ENCODE data around the gene COPS2.

The COPS2 gene

DNA sequence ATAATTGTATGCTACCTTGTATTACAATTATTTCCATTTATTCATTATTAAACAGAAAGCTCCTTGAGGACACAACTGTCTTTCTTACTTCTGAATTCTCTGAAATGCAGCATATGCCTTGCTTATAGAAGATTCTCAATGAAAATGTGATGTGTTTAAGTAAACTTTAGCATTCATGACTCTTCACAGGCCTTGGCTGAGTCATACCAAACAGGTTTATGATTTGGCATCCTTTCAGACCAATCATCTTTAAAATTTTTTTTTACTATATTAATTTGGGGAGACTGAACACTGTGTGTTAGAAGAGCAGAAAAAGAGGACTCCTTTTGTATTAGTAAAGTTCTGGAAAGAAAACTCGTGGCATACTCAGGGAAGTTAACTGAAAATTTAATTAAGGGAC, 8.3 kb upstream of the COPS2 start:
- no peak for DNase-seq (ENCODE audit: low read depth in 2 of 2, low spot score in 1 of 2)

DNA sequence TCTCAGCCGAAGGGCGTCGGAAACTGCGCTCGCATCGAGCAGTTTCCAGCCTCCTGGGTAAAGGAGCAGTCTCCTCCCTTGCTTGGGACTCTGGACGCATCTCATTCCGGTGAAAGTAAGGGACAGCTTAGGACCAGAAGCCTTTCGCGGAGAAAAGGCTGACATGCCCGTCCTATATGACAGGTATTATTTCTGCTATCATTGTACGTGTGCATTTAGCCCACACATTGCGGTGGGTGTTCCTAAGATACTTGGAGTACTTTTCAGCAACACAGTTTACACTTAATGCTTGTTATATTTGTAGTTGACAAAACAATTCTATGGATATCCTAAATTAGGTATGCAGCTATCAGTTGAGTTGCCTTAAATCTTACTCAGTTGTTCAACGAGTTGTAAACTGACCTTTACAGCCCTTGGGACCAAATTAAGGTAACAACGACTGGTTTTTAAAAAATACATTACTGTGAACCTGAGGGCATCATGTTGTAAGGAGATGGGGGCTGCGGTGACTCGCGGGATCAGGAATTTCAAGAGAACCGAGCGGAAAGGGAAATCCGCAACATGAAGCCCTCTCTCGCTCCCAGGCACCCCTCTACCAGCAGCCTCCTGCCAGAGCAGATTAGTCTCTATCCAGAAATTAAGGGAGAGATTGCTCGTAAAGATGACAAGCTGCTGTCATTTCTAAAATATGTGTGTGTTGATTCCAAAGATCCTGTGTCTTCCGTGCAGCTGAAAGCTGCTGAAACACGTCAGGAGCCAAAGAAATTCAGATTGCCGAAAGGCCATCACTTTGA, 632 bp upstream of the COPS2 start:
- no peak for DNase-seq (ENCODE audit: low read depth in 2 of 2, low spot score in 1 of 2)

DNA sequence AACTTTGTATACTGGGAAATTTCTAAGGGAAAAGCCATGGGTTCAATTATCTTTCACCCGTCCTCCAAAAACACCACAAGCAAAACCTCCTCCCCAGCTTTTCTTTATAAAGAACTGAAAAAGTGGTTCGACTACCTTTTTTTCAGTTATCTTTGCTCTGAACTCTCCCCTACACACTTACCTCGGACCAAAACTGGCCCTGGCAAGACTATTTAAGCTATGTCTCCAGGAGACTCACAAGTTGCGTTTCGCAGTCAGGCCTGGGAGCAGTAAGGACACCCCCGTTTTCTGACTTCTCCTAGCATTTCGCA, 645 bp downstream of the COPS2 start:
- no peak for DNase-seq (ENCODE audit: low read depth in 2 of 2, low spot score in 1 of 2)

DNA sequence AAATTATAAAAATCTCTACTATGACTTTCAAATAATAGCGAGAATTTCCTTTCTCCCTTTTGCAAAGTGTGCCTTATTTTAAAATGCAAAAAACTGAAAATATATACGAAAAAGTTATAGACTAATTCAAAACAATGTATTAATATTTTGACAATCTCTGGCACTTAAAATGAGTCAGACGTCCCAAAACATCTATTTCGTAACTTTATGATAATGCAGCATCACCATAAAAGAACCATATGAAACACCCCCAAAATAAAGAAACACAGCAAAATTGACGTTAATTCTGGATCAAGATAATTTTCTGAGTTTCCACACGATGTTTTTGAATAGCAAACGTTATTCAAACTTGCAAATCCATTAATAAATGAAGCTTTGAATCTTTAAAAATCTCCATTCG, 1.0 kb downstream of the COPS2 start:
- DNase-seq (ENCODE audit: low read depth in 2 of 2, low spot score in 1 of 2) = no peak

DNA sequence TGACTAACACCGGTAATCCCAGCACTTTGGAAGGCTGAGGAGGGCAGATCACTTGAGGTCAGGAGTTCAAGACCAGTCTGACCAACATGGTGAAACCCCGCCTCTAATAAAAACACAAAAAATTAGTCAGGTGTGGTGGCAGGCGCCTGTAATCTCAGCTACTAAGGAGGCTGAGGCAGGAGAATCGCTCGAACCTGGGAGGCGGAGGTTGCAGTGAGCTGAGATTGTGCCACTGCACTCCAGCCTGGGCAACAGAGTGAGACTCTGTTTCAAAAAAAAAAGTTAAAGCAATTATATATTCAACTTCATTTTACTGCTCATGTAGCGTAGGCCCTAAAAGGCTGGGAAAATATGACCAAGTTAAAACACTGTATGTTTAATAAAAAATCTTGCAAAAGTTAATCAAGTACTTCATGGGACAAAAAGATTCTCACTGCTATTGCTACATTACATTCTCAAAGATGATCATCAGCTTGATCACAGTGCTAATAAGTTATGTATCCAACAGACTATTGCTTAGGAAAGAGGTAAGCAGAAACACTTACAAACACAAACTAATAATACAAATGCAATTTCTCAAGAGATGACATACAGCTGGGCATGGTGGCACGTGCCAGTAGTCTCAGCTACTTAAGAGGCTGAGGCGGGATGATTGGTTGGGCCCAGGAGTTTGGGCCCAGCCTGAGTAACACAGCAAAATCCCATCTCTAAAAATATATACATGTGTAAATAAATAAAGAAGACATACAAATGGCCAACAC, 2.7 kb downstream of the COPS2 start:
- no peak for DNase-seq (ENCODE audit: low read depth in 2 of 2, low spot score in 1 of 2)

DNA sequence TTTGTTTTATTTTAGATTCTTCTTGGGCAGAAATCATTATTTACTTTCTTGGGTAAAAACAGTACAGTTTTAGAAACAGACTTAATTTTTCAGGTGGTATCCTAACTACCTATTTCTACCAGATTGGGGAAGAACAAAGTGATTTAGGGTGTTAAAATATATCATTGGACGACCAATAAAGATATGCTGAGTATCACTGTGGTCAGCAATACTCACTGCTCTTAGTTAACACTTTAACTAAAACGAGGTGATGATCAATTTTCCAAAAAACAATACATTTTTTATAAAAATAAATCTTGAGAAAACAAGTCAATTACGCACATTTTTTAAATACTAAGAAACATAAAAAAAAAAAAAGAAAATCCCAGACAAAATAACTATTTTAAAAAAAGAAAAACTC, 3.6 kb downstream of the COPS2 start:
- no peak for DNase-seq (ENCODE audit: low read depth in 2 of 2, low spot score in 1 of 2)

DNA sequence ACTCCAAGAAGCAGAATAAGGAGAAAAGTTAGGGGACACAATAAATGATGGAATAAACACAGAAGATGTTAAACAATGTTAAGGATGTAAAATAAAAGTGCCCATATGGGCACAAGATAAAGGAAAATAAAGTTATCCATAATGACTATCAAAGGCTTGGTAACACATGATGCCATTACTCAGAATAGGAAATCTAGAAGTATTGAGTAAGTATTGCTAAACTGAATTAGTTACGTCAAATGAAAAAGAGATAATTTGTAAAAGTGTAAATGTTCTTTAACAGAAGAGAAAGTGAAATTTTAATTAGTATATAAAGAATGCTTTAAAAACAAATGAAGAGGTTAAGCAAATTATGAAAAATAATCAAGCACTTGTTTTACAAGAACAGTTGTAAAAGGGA, 6.7 kb downstream of the COPS2 start:
- DNase-seq (ENCODE audit: low read depth in 2 of 2, low spot score in 1 of 2) = no peak

DNA sequence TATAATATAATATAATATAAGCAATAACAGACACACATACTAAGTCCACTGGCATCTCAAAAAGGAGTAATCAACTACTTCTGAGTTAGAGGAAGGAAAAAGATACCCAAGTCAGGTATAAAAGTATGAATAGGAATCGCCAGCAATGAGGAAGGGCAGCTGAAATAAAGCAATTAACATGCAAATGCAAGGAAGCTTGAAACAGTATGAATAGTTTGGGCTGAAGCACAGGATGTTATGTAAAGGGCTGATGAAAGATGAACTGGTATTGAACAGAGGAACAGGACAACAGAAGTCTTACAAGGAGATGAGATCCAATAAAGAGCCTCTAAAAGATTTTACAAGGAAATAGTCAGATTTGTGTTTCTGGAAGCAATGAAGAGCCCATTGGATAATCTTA, 7.1 kb downstream of the COPS2 start:
- DNase-seq (ENCODE audit: low read depth in 2 of 2, low spot score in 1 of 2) = no peak

DNA sequence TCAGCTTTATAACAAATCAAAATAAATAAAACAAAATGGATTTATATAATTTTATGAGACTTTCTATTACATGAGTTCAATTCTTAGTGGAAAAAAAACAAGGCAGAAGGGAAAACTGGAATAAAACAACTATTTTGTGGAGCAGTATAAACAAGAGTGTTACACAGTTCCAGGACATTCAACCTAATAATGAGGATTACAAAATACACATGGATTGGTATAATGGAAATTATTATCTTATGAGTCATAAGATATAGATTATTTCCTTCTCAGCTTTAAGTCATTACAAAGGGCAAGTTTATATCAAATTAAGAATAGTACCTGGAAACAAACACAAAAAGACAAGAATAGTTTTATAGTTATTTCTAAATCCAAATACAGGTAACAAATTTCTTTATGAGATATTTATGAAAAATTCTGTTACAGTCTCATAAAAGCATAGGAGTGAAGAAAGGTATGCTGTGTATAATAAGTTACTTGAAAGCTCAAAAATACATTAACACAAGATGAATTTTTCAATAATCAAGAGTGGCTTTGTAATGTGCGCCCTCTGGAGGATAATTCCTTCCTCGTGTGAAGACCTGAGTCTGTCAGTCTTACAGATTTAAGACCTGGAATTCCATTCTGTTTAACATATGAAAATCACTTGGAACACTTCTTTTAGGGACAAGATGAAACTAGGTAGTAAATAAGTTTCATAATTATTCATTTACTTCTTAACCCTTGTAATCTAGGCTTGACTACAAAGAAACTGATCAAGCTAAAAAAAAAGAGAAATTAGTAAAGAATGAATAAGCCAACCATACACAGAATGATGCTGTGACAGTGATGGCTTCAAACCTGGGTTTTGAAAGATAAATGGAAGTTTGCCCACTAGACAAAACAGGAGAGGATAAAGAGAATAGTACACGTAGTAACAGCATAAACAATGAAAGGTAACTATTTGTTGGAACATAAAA, 9.5 kb downstream of the COPS2 start:
- DNase-seq (ENCODE audit: low read depth in 2 of 2, low spot score in 1 of 2) = no peak

DNA sequence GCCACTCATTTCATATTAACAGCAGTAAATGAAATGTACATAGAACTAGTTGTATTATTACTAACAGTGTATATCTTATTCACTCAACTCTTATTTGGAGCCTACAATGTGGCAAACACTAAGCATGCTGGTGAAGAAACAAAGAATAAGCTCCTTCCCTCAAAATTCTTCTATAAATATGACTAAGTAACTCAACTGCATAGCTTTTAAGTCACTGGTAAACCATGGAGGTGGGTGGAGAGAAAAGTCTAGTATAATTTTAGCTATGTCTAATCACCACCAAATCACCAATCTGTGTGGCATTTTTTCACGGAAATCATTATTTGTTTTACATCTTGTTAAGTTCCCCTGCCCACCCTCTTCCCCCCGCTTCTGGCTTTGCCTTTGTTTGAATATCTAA, 17.5 kb downstream of the COPS2 start:
- DNase-seq (ENCODE audit: low read depth in 2 of 2, low spot score in 1 of 2) = no peak

DNA sequence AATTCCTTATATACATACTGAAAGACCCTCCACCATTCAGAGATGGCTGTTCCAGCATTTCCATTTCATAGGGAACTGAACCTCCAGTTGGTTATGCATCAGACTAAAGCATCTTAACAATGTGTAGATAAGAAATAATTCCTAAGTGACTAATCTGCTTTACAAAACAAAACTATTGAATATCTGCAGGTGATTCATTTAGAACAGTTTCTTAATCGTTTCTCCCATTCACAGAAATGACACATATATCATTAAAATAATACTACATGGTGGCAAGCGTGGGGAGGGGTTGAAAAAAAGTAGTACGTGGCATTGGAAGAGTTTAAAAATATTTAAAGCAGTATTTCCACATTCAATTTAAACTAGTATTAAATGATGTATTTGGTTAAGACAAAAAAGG, 19.5 kb downstream of the COPS2 start:
- DNase-seq (ENCODE audit: low read depth in 2 of 2, low spot score in 1 of 2) = no peak

DNA sequence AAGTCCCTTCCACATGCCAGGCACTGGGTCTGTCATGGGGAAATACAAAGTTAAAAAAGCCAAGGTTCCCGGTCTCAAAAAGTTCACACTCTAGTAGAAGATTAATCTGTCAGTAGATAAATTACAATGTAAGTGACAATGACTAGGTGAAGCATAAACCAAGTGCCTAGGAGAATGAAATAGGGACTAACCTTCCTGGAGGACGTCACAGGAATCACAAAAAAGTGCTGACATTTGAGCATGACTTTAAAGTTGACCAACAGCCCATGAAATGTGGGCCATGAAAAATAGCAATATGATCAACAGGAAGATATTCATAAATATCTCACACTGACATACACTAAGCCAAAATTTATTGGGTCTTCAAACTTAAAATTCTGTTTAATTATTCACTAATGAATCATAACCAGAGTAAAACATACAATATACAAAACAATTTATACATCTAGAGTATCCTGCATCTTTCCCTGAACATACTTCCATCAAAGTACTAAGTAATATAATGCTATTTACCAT, 20.0 kb downstream of the COPS2 start:
- DNase-seq (ENCODE audit: low read depth in 2 of 2, low spot score in 1 of 2) = no peak

DNA sequence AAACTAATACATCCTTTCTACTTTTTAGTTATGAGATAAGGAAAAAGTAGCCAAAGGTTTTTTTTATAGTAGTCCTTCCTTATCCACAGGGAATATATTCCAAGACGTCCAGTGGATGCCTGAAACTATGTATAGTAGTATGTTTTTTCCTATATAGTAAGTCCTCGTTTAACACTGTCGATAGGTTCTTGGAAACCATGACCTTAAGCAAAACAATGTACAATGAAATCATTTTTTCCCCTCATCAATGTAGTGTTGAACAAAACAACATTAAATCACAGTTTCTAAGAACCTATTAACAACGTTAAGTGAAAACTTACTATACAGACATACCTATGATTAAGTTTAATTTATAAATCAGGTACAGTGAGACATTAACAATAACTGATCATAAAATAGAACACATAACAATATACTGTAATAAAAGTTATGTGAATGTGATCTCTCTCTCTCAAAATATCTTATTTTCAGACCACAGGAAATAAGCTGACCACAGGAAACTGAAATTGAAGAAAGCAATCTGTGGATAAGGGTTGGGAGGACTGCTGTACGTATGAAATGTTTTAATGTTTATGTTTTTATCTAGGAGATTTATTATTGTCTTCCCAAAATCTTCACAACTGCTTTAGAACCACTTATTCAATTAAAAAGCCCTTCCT, 20.6 kb downstream of the COPS2 start:
- DNase-seq (ENCODE audit: low read depth in 2 of 2, low spot score in 1 of 2) = no peak

DNA sequence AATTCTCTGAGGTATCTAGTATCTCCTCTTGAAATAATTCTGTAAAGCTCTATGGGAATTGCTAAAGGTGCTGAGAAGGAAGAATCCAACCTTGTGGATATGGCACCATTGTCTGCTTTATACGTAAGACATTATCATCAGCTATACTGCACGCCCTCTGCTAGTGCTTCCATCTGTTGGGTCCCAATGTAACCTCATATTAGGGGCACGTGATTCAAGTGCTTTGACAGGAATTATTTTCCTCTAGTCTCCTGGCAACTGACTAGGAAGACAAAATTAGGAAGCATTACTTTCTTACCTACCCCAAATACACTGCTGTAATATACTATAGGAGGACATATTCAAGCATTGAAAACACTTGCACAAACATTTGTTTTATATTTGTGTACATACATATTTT, 24.0 kb downstream of the COPS2 start:
- no peak for DNase-seq (ENCODE audit: low read depth in 2 of 2, low spot score in 1 of 2)

DNA sequence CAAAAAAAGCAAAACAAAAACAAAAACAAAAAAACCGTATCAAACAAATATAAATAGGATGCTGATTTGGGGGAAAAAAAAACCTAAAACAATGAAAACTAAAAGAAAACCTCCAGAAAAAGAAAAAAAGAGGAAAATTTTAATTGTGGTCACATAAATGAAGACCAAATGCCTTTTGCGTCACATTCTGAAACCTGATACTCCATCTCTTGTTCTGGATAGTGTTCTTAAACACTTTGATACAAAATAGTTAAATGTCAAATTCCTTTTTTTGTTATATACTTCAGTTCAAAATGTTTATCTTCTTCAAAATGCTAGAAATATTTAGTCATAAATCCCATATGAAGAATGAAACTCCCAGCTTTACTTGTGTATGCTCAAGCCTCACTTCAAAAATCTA, 31.0 kb downstream of the COPS2 start:
- DNase-seq (ENCODE audit: low read depth in 2 of 2, low spot score in 1 of 2) = no peak

DNA sequence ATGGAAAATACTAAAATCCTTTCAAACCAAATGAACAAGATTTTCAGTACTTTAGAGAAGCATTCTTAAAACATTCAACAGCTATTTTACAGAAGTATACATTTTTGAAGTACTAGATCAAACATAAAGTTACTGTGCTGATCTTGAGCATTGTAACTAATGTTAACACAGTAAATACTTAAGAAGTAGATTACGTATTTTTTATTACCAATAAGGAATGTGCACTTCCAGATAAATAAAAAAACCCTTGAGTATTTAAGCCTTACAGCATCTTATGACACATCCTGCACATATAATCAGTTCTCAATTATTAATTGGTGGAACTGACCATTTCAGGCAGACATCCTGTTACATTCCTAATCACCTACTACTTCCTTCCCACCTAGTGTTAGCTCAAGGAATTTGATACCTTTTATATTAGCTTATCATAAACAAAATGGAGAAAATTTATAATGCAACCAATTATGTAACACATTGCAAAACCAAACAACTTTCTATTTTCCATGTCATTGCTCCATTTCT, 32.8 kb downstream of the COPS2 start:
- DNase-seq (ENCODE audit: low read depth in 2 of 2, low spot score in 1 of 2) = no peak

DNA sequence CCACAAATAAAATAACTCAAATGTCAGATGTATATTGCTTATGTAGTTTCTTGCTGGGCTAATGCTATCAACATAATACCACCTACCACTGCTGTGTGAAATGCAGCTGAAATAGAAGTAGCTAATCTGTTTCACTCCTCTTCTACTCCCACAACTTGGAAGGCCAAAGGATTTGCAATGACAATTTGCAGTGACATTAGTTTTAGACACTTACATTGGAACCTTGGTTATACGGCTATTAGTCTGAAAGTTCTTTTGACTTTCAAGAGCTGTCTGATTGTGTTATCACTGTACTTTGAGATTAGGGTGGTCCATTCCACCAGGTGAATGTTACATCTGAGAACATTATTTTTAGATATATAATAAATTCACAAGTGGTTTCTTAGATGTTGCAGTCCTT, 33.5 kb downstream of the COPS2 start:
- DNase-seq (ENCODE audit: low read depth in 2 of 2, low spot score in 1 of 2) = no peak

DNA sequence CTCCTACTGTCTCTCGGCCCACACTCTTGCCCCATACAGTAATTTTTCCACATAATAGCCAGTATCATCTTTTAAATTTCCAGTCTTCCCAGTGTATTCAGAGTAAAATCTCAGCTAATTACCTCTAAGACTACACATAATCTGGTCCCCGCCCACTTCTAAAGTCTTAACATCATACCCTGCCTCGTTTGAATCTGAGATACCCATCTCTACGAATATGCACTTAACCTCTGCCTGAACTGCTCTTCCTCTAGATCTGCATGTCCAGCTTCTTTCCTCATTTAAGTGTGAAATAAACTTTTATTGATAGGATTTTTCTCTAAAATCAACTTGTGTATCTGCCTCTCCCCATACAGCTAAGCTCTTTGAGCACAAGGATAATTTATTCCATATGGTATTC, 34.6 kb downstream of the COPS2 start:
- no peak for DNase-seq (ENCODE audit: low read depth in 2 of 2, low spot score in 1 of 2)

DNA sequence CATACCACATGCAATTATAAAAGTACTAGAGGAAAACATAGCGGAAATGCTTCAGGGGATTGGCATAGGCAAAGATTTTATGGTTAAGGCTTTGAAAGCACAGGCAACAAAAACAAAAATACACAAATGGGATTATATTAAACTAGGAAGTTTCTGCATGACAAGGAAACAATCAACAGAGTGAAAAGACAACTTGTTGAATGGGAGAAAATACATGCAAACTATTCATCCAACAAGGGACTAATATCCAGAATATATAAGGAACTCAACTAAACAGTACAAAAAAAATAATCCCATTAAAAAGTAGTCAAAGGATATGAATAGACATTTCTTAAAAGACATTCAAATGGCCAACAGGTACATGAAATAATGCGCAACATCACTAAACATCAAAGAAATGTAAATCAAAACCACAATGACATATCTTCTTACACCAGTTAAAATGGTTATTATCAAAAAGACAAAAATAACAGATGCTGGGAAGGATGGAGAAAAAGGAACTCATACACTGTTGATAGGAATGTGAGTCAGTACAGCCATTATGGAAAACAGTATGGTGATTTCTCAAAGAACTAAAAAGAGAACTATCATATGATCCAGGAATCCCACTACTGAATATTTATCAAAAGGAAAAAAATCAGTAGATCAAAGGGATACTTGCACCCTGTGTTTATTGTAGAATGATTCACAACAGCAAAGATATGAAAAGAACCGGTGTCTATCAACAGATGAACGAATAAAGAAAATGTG, 39.1 kb downstream of the COPS2 start:
- no peak for DNase-seq (ENCODE audit: low read depth in 2 of 2, low spot score in 1 of 2)

DNA sequence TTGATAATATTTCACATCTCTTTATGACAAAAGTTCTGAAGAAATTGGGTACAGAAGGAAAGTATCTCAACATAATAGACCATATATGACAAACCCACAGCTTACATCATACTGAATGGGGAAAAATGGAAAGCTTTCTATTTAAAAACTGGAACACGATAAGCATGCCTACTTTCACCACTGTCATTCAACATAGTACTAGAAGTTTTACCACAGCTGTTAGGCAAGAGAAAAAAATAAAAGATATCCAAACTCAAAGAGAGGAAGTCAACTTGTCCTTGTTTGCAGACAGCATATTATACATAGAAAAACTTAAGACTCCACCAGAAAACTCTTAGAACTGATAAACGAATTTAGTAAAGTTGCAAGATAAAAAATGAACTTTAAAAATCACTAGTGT, 40.3 kb downstream of the COPS2 start:
- no peak for DNase-seq (ENCODE audit: low read depth in 2 of 2, low spot score in 1 of 2)
